Measurements from ENCODE around the gene ZNF787. TPM values are rescaled to one million over a fixed set of nuclear protein-coding genes. Genes with fewer than 3 reads are reported as not detected.

ZNF787 gene
- total RNA-seq, 1 donor from 2014 or later, result 11.3 TPM

- DNase-seq, result no peak
These were observed 21.9 kb upstream of the ZNF787 start for GRCh38 chr19:56142897-56143434.

GRCh38 chr19:56142087-56142787 is 21.1 kb upstream of the ZNF787 start:
- no peak for DNase-seq

DNA sequence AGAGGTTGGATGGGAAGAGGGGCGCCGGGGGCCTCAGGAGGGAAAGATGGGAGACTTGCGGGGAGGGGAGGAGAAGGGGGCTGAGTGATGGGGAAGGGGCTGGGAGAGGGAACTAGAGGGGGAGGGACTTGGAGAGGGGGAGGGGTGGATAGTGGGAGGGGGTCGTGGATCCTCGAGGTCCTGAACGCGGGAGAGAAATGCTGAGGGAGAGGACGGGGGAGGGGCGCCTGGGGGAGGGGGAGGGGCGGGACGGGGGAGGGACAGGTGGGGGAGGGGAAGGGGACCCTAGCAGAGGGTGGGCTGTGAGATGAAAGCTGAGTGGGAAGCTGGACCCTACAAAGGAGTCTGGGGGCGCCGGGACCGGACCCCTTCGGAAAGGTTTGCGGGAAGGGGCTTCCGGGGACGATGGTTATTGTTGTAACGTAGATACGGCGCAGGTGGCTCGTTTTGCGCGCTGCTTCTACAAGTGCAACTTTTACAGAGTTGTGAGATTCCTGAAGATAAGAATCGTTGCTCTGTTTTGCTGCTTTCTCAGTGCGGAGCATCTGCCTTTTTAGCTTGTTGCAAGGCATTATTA is 20.4 kb upstream of the ZNF787 start:
- no peak for DNase-seq

- DNase-seq, result peak; percentile 99
These were observed 19.7 kb upstream of the ZNF787 start, which contains the start of gene ZNF444 for GRCh38 chr19:56140583-56141416. Gene ZNF444, plus strand, starts transcription at chr19:56141287. Its CDS starts 5,625 bp downstream, at chr19:56146912.

DNA sequence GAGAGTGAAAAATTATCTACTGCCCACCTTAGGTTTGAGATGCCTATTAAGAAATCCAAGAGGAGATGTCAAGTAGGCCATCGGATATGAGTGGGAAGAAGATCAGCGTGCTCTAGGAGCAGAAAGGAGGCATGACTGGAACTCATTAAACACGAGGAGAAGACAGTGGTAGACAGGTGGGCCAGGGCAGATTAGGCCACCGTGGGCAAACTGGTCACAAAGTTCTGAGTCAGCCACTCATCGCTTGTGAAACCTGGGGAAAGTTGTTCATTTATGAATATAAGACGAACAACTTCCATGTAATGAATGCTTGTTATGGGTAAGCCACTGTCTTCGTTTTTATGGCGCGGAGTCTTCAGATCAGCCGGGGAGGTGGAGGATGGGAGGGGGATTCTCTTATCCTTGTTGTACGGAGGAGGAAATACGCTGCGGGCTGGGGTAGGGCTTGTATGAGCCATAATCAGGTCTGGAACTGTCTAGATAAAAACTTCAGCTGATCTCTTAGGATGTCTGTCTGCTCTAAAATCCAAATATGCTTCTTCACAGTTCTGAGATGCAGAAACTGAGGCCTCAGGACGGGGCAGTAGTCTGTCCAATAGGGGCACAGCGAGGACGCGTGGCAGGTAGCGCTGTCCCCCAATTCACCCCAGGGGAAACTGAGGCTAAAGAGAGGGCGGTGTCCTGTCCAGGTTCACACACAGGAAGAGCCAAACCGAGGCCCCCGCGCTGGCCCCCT is 18.9 kb upstream of the ZNF787 start:
- DNase-seq, result no peak

- DNase-seq, result no peak
These were observed 17.0 kb upstream of the ZNF787 start for GRCh38 chr19:56138069-56138468.

DNA sequence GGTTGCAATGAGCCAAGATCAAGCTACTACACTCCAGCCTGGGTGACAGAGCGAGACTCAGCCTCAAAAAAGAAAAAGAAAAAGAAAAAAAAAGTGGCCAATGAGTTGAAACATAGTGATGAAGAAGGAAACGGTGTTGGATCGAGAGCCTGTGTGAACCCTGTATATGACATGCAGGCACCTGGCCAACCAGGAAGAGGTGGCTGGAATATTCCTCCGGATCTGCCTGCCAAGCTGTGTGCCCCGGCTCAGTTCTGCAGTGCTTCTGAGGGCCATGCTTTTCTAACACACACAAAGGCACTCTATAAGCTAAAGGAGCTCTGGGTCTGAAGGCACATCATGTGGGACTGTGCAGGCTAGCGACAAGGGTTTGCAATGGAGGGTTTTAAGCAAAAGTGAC is 16.3 kb upstream of the ZNF787 start:
- DNase-seq, result no peak

GRCh38 chr19:56136362-56136761 is 15.3 kb upstream of the ZNF787 start:
- DNase-seq, result no peak

GRCh38 chr19:56134654-56134921 is 13.5 kb upstream of the ZNF787 start:
- DNase-seq, result no peak

DNA sequence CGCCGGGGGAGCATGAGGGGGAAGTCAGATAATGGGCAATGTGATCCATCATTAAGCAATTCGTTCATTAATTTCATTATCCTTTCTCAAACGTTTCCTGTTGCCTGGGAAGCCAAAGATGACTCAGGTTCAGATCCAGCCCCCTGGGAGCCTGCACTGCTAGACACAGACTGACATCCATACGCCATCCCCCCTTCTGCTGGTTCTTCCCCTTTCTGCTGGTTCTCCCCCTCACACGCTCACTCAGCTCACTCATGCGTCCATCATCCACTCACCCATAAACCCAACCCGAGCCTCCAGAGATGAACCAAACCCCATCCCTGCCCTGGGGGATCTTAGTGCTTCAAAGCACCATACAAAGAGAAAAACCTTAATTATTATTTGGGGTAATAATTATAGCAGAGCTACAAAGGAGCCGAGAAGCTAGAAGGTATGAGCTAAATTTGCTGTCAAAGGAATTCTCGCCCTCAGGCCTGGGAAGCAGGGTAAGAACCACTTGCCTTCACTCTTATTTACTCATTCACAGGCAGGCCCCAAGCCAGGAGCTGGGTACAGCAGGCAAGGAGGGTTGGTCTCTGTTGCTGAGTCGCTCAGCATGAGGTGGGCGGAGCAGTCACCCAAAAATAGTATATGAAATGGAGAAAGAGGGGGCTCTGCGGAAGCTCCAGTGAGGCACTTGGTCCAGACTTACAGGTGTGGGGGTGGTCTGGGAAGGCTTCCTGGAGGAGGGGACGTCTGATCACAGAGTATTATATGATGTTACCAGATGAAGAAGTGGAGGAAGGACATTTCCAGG is 13.0 kb upstream of the ZNF787 start:
- DNase-seq, result no peak

DNA sequence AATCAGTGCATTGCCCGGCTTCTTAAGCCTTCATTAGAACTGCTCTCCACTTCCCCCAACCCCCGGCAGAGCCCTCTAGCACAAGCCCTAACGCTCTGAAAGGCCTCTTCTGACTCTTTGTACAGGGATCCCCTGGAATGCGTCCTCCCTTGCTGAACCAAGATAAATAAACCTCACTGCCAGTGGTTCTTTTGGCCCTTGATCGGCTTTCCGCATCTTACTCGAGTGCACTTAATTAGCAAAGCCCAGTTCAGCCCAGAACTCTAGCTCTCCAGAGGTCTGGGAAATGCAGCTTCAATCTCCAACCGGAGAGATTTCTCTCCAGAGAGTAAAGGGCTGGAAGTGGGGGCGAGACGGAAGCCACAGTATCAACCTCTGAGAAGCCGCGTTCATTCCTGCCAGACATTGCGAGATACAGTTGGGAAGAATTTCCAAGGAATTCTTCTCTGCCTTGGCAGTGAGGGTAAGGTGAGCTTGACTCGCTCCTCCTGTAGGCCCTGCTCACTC is 11.3 kb upstream of the ZNF787 start:
- no peak for DNase-seq

DNA sequence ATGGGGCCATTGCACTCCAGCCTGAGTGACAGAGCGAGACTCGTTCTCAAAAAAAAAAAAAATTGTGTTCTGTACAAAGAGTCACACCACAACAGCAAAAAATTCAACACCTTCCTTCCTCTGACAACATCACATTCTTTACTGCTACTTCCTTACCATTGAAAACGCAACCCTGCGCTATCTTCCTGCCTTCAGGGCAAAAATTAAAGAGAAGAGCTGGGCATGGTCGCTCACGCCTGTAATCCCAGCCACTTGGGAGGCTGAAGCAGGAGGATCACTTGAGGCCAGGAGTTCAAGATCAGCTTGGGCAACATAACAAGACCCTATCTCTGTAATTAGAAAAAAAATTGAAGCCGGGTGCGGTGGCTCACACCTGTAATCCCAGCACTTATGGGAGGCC is 10.6 kb upstream of the ZNF787 start:
- DNase-seq, result no peak

GRCh38 chr19:56130006-56130405 is 8.9 kb upstream of the ZNF787 start:
- DNase-seq, result no peak

- no peak for DNase-seq
These were observed 6.1 kb upstream of the ZNF787 start for GRCh38 chr19:56126983-56127780.

GRCh38 chr19:56125806-56126590 is 4.9 kb upstream of the ZNF787 start:
- no peak for DNase-seq

DNA sequence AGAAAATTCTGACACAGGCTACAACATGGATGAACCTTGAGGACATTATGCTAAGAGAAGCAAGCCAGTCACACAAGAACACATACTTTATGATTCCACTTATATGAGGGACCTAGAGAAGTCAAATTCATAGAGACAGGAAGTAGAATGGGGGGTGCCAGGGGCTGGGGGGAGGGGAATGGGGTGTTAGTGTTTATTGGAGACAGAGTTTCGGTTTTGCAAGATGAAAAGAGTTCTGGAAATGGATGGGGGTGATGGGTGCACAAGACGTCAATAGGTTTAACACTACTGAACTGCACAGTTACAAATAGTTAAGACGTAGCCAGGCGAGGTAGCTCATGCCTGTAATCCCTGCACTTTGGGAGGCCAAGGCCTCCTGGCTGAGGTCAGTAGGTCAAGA is 3.5 kb upstream of the ZNF787 start:
- DNase-seq, result no peak

DNA sequence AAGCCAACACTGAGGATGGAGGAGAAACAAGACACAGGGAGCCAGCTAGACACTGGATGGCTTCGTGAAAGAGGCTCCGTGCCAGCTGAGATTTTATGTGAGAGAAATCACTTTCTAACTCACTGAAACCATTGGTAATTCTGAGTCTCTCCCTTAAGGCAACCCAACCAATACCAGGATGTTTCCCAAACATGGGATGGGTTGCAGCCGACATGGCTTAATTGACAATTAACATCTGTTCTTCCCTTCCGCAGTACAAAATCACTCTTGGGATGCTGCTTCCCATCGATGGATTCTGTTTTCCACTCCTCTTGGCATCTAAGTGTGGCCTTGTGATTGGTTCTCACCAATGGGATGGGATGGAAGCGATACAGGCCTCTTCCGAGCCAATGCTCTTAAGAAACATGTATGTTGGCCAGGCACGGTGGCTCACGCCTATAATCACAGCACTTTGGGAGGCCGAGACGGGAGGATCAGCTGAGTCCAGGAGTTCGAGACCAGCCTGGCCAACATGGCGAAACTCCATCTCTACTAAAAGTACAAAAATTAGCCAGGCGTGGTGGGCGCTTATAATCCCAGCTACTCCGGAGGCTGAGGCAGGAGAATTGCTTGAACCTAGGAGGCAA is 2.3 kb upstream of the ZNF787 start:
- no peak for DNase-seq

- peak; percentile 76 for DNase-seq
These were observed 520 bp downstream of the ZNF787 start for GRCh38 chr19:56120371-56121179.
